Stimulated activated CD8-positive, alpha-beta memory T cell treated with anti-CD3 and anti-CD28 coated beads, Interleukin-7, amount 100 ng/mL, for 4 hours (primary cell): ENCODE measurements around the gene CACNA1C.

ENCODE experiments used
- DNase-seq, 2 donors: peaks; one replicate each; pipeline ENCODE4 v3.0.0-alpha.2; 2020; ENCODE audit warnings: low read depth in 2 of 2

The CACNA1C gene

GRCh38 chr12:2642176-2642892 is 589.5 kb downstream of the CACNA1C start:
- DNase-seq = no peak

GRCh38 chr12:2642896-2643425 is 590.2 kb downstream of the CACNA1C start:
- DNase-seq = no peak

- no peak for DNase-seq
These were observed 590.9 kb downstream of the CACNA1C start for GRCh38 chr12:2643576-2644135.

- no peak for DNase-seq
These were observed 592.1 kb downstream of the CACNA1C start for GRCh38 chr12:2644683-2645405.

- no peak for DNase-seq
These were observed 592.7 kb downstream of the CACNA1C start for GRCh38 chr12:2645460-2645859.

- no peak for DNase-seq
These were observed 593.6 kb downstream of the CACNA1C start for GRCh38 chr12:2646341-2646740.

GRCh38 chr12:2647186-2647585 is 594.4 kb downstream of the CACNA1C start:
- no peak for DNase-seq

- DNase-seq = no peak
These were observed 595.6 kb downstream of the CACNA1C start for GRCh38 chr12:2648406-2648805.

- no peak for DNase-seq
These were observed 596.6 kb downstream of the CACNA1C start for GRCh38 chr12:2649201-2650030.

- no peak for DNase-seq
These were observed 597.7 kb downstream of the CACNA1C start for GRCh38 chr12:2650261-2651067.

- no peak for DNase-seq
These were observed 598.5 kb downstream of the CACNA1C start for GRCh38 chr12:2651068-2651965.

GRCh38 chr12:2652011-2652400 is 599.2 kb downstream of the CACNA1C start:
- DNase-seq = no peak

GRCh38 chr12:2652401-2653081 is 599.8 kb downstream of the CACNA1C start:
- DNase-seq = no peak

GRCh38 chr12:2653461-2653965 is 600.7 kb downstream of the CACNA1C start:
- no peak for DNase-seq

- DNase-seq = no peak
These were observed 601.5 kb downstream of the CACNA1C start for GRCh38 chr12:2654311-2654710.

GRCh38 chr12:2654741-2655140 is 602.0 kb downstream of the CACNA1C start:
- no peak for DNase-seq

GRCh38 chr12:2662524-2662923 is 609.7 kb downstream of the CACNA1C start:
- no peak for DNase-seq

- DNase-seq = no peak
These were observed 612.2 kb downstream of the CACNA1C start for GRCh38 chr12:2664721-2665577.
